NT2/D1 (cell line): ENCODE data around the gene RBBP8NL.

Experiments
- SUZ12 ChIP-seq: IDR thresholded peaks from 2 replicates; pipeline ENCODE4 v1.6.1; 2011; ENCODE audit not compliant: insufficient read length, insufficient read depth; ENCODE audit errors: extremely low read depth
- YY1 ChIP-seq: IDR thresholded peaks from 2 replicates; pipeline ENCODE4 v1.6.1; 2011; ENCODE audit not compliant: insufficient read length, insufficient read depth

DNA sequence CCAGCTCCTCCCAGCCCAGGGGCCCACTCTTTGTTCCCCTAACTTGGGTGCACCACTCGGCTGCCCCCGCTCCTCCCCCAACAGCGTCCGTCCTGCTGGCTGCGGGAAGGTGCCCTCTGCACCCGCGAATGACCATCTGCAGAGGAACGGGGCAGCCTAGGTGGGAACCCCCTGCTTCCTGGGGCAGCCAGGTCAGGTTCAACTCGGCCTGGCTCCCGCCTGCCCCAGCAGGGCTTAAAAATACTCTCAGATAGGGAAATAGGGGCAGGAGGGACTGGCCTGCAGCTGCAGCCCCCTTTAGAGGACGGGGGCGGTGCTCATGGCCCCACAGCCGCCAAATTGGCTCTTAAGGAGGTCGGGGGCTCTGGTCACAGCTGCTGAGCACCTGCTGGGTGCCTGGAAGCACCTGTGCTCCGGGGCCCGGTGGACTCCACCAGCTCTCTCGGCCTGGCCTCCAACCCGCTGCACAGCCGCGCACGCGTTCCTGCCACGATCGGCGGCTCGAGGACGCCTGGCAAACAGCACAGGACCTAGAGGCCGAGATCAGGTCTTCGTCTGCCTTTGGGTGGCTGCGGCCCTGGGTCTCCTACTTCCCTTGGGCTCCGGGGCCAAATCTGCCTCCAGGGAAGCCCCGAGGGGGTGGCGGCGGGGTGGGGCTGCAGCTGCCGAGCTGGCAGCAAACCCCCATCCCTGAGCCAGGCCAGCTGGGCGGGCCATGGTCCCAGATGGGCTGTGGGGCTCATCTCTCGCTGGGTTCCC, 59.5 kb downstream of the RBBP8NL start:
- TF ChIP-seq YY1 (no peak), SUZ12 (no peak)
